HepG2 (cell line): ENCODE data around the gene TRIM4.

Source experiments
- AKNA ChIP-seq: sonication (generic); formaldehyde crosslinking; IDR thresholded peaks from 2 replicates; pipeline ENCODE4 v1.4.0; 2020; ENCODE audit warnings: missing genetic modification reagents, borderline replicate concordance
- HIVEP1 ChIP-seq: sonication (generic); formaldehyde crosslinking; IDR thresholded peaks from 2 replicates; pipeline ENCODE4 v1.4.0; 2020; ENCODE audit warnings: mild to moderate bottlenecking, missing genetic modification reagents
- NR2F6 ChIP-seq, 2 experiments: IDR thresholded peaks; 2 replicates each; pipeline ENCODE4 v1.6.1; 2016; ENCODE audit warnings: antibody characterized with exemption in 1 of 2, mild to moderate bottlenecking in 1 of 2

- TF ChIP-seq NR2F6 (IDR thresholded peaks at IDR 0.05) (no peak), NR2F6 (CRISPR knock-in tag; IDR thresholded peaks at IDR 0.05) (no peak), HIVEP1 (CRISPR knock-in tag) (no peak), AKNA (CRISPR knock-in tag) (no peak)
Measured at GRCh38 chr7:99930376-99930775, 11.0 kb upstream of the TRIM4 start.
